COLO668 (cell line): ENCODE measurements around the gene FBXO36.

ENCODE experiments used
- DNase-seq: peaks from one replicate; lab custom pipeline; 2025; ENCODE audit not compliant: unreplicated experiment; lab: John Stamatoyannopoulos, UW

The FBXO36 gene

GRCh38 chr2:230046491-230046890 is 124.2 kb downstream of the FBXO36 start:
- no peak for DNase-seq

- DNase-seq: no peak
These were observed 125.8 kb downstream of the FBXO36 start for GRCh38 chr2:230048010-230048671.

DNA sequence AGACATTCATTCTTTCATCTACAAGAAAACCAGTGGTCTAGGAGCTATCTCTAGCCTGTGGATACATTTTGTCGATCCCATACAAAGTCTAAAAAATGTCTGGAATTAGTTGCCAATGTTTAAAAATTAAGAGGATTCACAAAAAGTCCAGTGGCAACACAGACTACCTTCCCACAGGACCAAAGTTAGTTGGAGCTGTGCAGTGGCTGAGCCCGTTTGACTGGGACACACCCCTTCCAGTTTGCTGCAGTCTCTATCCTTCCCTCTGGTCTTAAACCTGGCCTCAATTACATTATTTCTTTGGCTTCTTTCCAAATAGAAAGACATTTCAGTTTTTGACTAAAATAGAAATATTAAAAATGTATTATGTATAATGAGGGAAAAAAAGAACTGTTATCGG is 127.8 kb downstream of the FBXO36 start:
- DNase-seq: no peak

- DNase-seq: no peak
These were observed 130.0 kb downstream of the FBXO36 start for GRCh38 chr2:230052299-230052698.

- DNase-seq: no peak
These were observed 131.6 kb downstream of the FBXO36 start for GRCh38 chr2:230053753-230054478.

DNA sequence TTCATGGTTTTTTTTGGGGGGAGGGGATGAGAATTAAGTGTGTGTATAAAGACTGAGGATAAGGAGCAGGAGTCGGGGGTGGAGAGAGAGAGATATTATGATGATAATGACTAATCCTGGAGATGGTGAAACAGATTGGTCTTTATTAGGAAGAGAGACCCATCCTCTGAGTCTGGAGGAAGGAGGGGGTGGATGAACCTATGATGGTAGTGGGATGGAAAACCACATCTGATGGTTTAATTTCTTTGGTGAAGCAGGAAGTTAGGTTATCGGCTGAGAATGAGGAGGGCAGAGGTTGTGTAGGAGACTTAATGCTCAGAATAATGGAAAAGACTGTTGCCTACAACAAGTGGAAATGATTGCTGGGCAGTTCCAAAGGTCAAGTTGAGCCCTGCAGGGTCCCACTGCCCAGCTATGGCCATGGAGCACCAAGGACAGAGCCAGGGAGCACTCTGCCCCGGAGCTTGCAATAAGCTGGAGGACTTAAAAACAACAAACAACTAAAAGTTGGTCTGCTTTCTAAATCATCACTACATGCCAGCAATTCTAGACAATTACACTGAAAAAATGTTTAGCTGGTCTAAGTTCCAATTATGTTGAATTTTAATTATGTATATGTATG is 138.5 kb downstream of the FBXO36 start:
- DNase-seq: no peak
